Progenitor cell of endocrine pancreas (in vitro differentiated cells): Measurements from ENCODE around the gene PCDHGA7. TPM values are rescaled to one million over a fixed set of nuclear protein-coding genes. Genes with fewer than 3 reads are reported as not detected.
"Not testable (repeated sequence)": the region's sequence is repeated elsewhere in the genome, so short reads cannot be mapped to it uniquely, and the experiment has no call there.

Experiments
- DNase-seq: peaks from one replicate; pipeline ENCODE4 v3.0.0; 2021; ENCODE audit warnings: low spot score; ENCODE audit not compliant: unreplicated experiment
- H3K27ac Mint-ChIP-seq: 2 replicates; pipeline ENCODE4 v1.8.0; 2021; ENCODE audit warnings: mild to moderate bottlenecking, moderate library complexity, mixed read lengths
- H3K27me3 Mint-ChIP-seq: 2 replicates; pipeline ENCODE4 v1.8.0; 2021; ENCODE audit warnings: mixed read lengths
- H3K36me3 Mint-ChIP-seq: 2 replicates; pipeline ENCODE4 v1.8.0; 2022; ENCODE audit warnings: mixed read lengths; ENCODE audit not compliant: insufficient read depth
- H3K4me1 Mint-ChIP-seq: 2 replicates; pipeline ENCODE4 v1.8.0; 2021; ENCODE audit warnings: low read depth, mixed read lengths
- H3K4me3 Mint-ChIP-seq: 2 replicates; pipeline ENCODE4 v1.8.0; 2021; ENCODE audit warnings: low read depth, mild to moderate bottlenecking, moderate library complexity, mixed read lengths
- H3K9me3 Mint-ChIP-seq: 2 replicates; pipeline ENCODE4 v1.8.0; 2021; ENCODE audit warnings: low read depth, mixed read lengths
- CTCF ChIP-seq: fragments of 200-600 bp; sonication (generic); IDR thresholded peaks from one replicate; pipeline ENCODE4 v1.5.0; 2021; ENCODE audit warnings: antibody characterized with exemption, mild to moderate bottlenecking; ENCODE audit not compliant: unreplicated experiment
- total RNA-seq: library from RNA; stranded (reverse); gene quantifications from 2 replicates; pipeline ENCODE4 v1.2.1, GENCODE V29; 2021

PCDHGA7 gene
- total RNA-seq, 1 donor from 2014 or later = 0.41 TPM

- peaks cover 50% of the 10 kb centered on the region for H3K9me3 Mint-ChIP-seq
- H3K4me1 Mint-ChIP-seq = no peaks in the 10 kb centered on the region
- no peak overlapping the region for H3K4me3 Mint-ChIP-seq
- peaks cover 20% of the 10 kb centered on the region for H3K36me3 Mint-ChIP-seq
- no peak overlapping the region for H3K27ac Mint-ChIP-seq
- DNase-seq = no peak
- no peak for TF ChIP-seq CTCF
- no peaks in the 10 kb centered on the region for H3K27me3 Mint-ChIP-seq
These were observed 10.7 kb upstream of the PCDHGA7 start for GRCh38 chr5:141371572-141372475.

GRCh38 chr5:141373673-141374317 is 8.7 kb upstream of the PCDHGA7 start, which contains the start of gene PCDHGA6:
Gene PCDHGA6, plus strand, starts transcription at chr5:141373891. Its CDS starts 193 bp downstream, at chr5:141374084.
- Mint-ChIP-seq H3K4me3 (no peak within 1 kb of the TSS), H3K4me1 (no peaks in the 10 kb centered on the region), H3K27ac (no peak within 1 kb of the TSS), H3K9me3 (peaks cover 55% of the 10 kb centered on the region), H3K27me3 (no peaks in the 10 kb centered on the region), H3K36me3 (peaks cover 20% of the 10 kb centered on the region)
- no peak for DNase-seq
- no peak for TF ChIP-seq CTCF

GRCh38 chr5:141374627-141375026 is 7.9 kb upstream of the PCDHGA7 start:
- no peak for TF ChIP-seq CTCF
- Mint-ChIP-seq H3K4me1 (no peaks in the 10 kb centered on the region), H3K27ac (no peak overlapping the region), H3K9me3 (peaks cover 54% of the 10 kb centered on the region), H3K27me3 (no peaks in the 10 kb centered on the region), H3K36me3 (peaks cover 19% of the 10 kb centered on the region), H3K4me3 (no peak overlapping the region)
- no peak for DNase-seq

DNA sequence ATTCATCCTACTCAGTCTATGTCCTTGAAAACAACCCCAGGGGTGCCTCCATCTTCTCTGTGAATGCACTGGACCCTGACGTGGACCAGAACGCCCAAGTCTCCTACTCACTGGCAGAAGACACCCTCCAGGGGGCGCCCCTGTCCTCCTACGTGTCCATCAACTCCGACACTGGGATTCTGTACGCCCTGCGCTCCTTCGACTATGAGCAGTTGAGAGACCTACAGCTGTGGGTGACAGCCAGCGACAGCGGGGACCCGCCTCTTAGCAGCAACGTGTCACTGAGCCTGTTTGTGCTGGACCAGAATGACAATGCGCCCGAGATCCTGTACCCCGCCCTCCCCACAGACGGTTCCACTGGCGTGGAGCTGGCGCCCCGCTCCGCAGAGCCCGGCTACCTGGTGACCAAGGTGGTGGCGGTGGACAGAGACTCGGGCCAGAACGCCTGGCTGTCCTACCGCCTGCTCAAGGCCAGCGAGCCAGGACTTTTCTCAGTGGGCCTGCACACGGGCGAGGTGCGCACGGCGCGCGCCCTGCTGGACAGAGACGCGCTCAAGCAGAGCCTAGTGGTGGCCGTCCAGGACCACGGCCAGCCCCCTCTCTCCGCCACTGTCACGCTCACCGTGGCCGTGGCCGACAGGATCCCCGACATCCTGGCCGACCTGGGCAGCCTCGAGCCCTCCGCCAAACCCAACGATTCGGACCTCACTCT is 6.9 kb upstream of the PCDHGA7 start:
- H3K4me1 Mint-ChIP-seq, H3K4me3 Mint-ChIP-seq, H3K27ac Mint-ChIP-seq, DNase-seq, H3K27me3 Mint-ChIP-seq: not testable (repeated sequence)
- Mint-ChIP-seq H3K9me3 (peaks cover 49% of the 10 kb centered on the region), H3K36me3 (peaks cover 17% of the 10 kb centered on the region)

- DNase-seq = no peak
- H3K36me3 Mint-ChIP-seq = peaks cover 13% of the 10 kb centered on the region
- H3K4me1 Mint-ChIP-seq = no peaks in the 10 kb centered on the region
- H3K4me3 Mint-ChIP-seq = no peak overlapping the region
- no peaks in the 10 kb centered on the region for H3K27me3 Mint-ChIP-seq
- no peak overlapping the region for H3K27ac Mint-ChIP-seq
- no peak for TF ChIP-seq CTCF
- H3K9me3 Mint-ChIP-seq = peaks cover 48% of the 10 kb centered on the region
These were observed 803 bp downstream of the PCDHGA7 start for GRCh38 chr5:141383345-141383744.
